Spleen (tissue), 11 donors: ENCODE measurements around the gene ENDOG. TPM values are rescaled to one million over a fixed set of nuclear protein-coding genes. Genes with fewer than 3 reads are reported as not detected.

Source experiments
- DNase-seq: peaks from one replicate; pipeline ENCODE4 v3.0.0-alpha.2; 2020
- H3K27ac ChIP-seq, 8 donors: fragments of 200-600 bp; sonication (generic) in 7 of 8; 1 replicate in 4 of 8; 2 replicates in 4 of 8; pipeline versions ENCODE4 v1.5.0 to v1.8.0; 2016 to 2021; ENCODE audit warnings: inconsistent platforms in 4 of 8, mild to moderate bottlenecking in 4 of 8, moderate library complexity in 1 of 8
- H3K27me3 ChIP-seq, 7 donors: fragments of 200-600 bp; sonication (generic) in 6 of 7; replicated peaks in 1 of 7; 1 replicate in 4 of 7; 2 replicates in 3 of 7; pipeline versions ENCODE4 v1.5.0 to v1.8.0; 2016 to 2021; ENCODE audit warnings: inconsistent platforms in 3 of 7, mild to moderate bottlenecking in 1 of 7
- H3K36me3 ChIP-seq, 6 donors: fragments of 200-600 bp; sonication (generic) in 5 of 6; 1 replicate in 4 of 6; 2 replicates in 2 of 6; pipeline versions ENCODE4 v1.5.0 to v1.8.0; 2016 to 2021; ENCODE audit warnings: inconsistent platforms in 2 of 6
- H3K4me1 ChIP-seq, 6 donors: fragments of 200-600 bp; sonication (generic) in 5 of 6; 1 replicate in 3 of 6; 2 replicates in 3 of 6; pipeline versions ENCODE4 v1.5.0 to v1.8.0; 2016 to 2021; ENCODE audit warnings: inconsistent platforms in 3 of 6
- H3K4me3 ChIP-seq, 8 donors: fragments of 200-600 bp; sonication (generic) in 7 of 8; 1 replicate in 4 of 8; 2 replicates in 4 of 8; pipeline versions ENCODE4 v1.5.0 to v1.8.0; 2016 to 2021; ENCODE audit warnings: inconsistent platforms in 4 of 8, mild to moderate bottlenecking in 4 of 8, moderate library complexity in 2 of 8
- H3K9me3 ChIP-seq, 8 donors: fragments of 200-600 bp; sonication (generic) in 7 of 8; 1 replicate in 4 of 8; 2 replicates in 4 of 8; pipeline versions ENCODE4 v1.5.0 to v1.8.0; 2016 to 2021; ENCODE audit warnings: inconsistent platforms in 4 of 8
- CTCF ChIP-seq, 11 experiments: fragments of 200-600 bp in 7 of 11; fragments of 450-650 bp in 4 of 11; sonication (generic) in 4 of 11; IDR thresholded peaks in 8 of 11; conservative IDR thresholded peaks in 3 of 11; 1 replicate in 7 of 11; 2 replicates in 4 of 11; pipeline versions ENCODE4 v1.4.0 to v1.8.0; 2016 to 2021; ENCODE audit warnings: antibody characterized with exemption in 11 of 11, inconsistent platforms in 4 of 11, mild to moderate bottlenecking in 1 of 11
- POLR2A ChIP-seq, 3 donors: fragments of 450-650 bp; IDR thresholded peaks; one replicate each; pipeline ENCODE4 v1.5.1; 2017; ENCODE audit warnings: antibody characterized with exemption in 3 of 3, mild to moderate bottlenecking in 1 of 3
- POLR2AphosphoS5 ChIP-seq, 3 donors: sonication (generic); formaldehyde crosslinking; IDR thresholded peaks; one replicate each; pipeline ENCODE4 v1.5.1; 2017; ENCODE audit warnings: antibody characterized with exemption in 3 of 3
- WGBS, 5 donors: extraction: QIAGEN DNeasy Blood & Tissue Kit in 3 of 5; methylation state at CpG; one replicate each; pipeline versions ENCODE4 v1.1.5 to v1.1.7; 2013 to 2018; 5-methylcytosine and 5-hydroxymethylcytosine counted together
- intact Hi-C: fragments of 100-400 bp; cut with DNase I; formaldehyde crosslinking; loops from one replicate; pipeline ENCODE4 v1.15.0; 2023; ENCODE audit warnings: low total_unique reads
- polyA plus RNA-seq, 3 donors: library from polyadenylated mRNA; stranded (reverse); fragments of 200-250 nt; gene quantifications; one replicate each; pipeline ENCODE4 v1.2.1, GENCODE V29; 2013
- total RNA-seq, 7 donors: library from RNA; depleted of rRNA in 3 of 7; stranded (reverse); fragments of >200 nt in 3 of 7; fragmentation: NEBNext Ultra II Directional in 4 of 7; extraction: Animal tissue kit (Norgen Biotek cat#: 25700) in 4 of 7; gene quantifications; one replicate each; pipeline versions ENCODE4 v1.1.0 to v1.2.1, GENCODE V29; 2016 to 2021
- donor health status: healthy with polysubstance abuse.
- donor health status: DM: no; HTN: no; CAD: no; lungs with moderate emphysema.
- donor health status: DM: no; HTN: no; CAD: no.
- donor health status: Bipolar disorder and iron deficiency.
- donor health status: healthy.
- donor health status: DM: no; HTN: no; CAD: no.
- donor health status: DM: yes; HTN: yes; CAD: no.

The ENDOG gene
- total and polyA plus RNA-seq, 10 donors = 9.6 to 16.9 (median 13.3) TPM

GRCh38 chr9:128828719-128829452 is 10.6 kb downstream of the ENDOG start:
- WGBS, 5 donors = 30 to 36% (median 34%) methylated on average over 18 of the region's 18 CpGs
- TF ChIP-seq POLR2AphosphoS5 (IDR thresholded peaks at IDR 0.05) (no peak), POLR2A (IDR thresholded peaks at IDR 0.05) (no peak), CTCF (IDR thresholded peaks at IDR 0.05 in 8 of 11, conservative IDR thresholded peaks at IDR 0.05 in 3 of 11) (no peak)
- peaks cover 0 to 55% (median 37%) of the 10 kb centered on the region in 6 donors for H3K36me3 ChIP-seq
- H3K4me3 ChIP-seq = peak overlapping the region; percentile 77 to 99 (median 92)
- H3K9me3 ChIP-seq = no peaks in the 10 kb centered on the region
- DNase-seq = no peak
- H3K4me1 ChIP-seq = peaks cover 8 to 32% (median 20%) of the 10 kb centered on the region in 6 donors
- H3K27ac ChIP-seq = peak overlapping the region; percentile 75 to 91 (median 86)
- H3K27me3 ChIP-seq = no peaks in the 10 kb centered on the region
- intact Hi-C loops = no loop called here

GRCh38 chr9:128829477-128830251 is 11.4 kb downstream of the ENDOG start, which contains the start of gene SPOUT1:
Gene SPOUT1, minus strand, starts transcription at chr9:128829794. Its CDS starts 14 bp downstream, at chr9:128829780.
- intact Hi-C loops = no loop called here
- peaks cover 0 to 54% (median 29%) of the 10 kb centered on the region in 6 donors for H3K36me3 ChIP-seq
- no peaks in the 10 kb centered on the region for H3K27me3 ChIP-seq
- no peak for TF ChIP-seq POLR2A (IDR thresholded peaks at IDR 0.05)
- peak in 3 of 11 experiments; percentile 16 to 40 (median 24) for TF ChIP-seq CTCF (IDR thresholded peaks at IDR 0.05 in 8 of 11, conservative IDR thresholded peaks at IDR 0.05 in 3 of 11)
- TF ChIP-seq POLR2AphosphoS5 (IDR thresholded peaks at IDR 0.05) = peak; percentile 91 to 95 (median 91)
- peaks cover 8 to 32% (median 20%) of the 10 kb centered on the region in 6 donors for H3K4me1 ChIP-seq
- H3K9me3 ChIP-seq = no peaks in the 10 kb centered on the region
- peak within 1 kb of the TSS; percentile 75 to 91 (median 86) for H3K27ac ChIP-seq
- 0 to 1% (median 1%) methylated on average over 31 to 56 of the region's 56 CpGs for WGBS, 5 donors
- DNase-seq = peak; percentile 97
- peak within 1 kb of the TSS; percentile 77 to 99 (median 92) for H3K4me3 ChIP-seq

GRCh38 chr9:128833696-128834095 is 15.4 kb downstream of the ENDOG start:
- intact Hi-C loops = no loop called here
- Histone ChIP-seq H3K4me3 (no peak overlapping the region), H3K27ac (no peak overlapping the region), H3K4me1 (peaks cover 3 to 18% (median 12%) of the 10 kb centered on the region in 6 donors), H3K9me3 (no peaks in the 10 kb centered on the region), H3K36me3 (peaks cover 0 to 45% (median 6%) of the 10 kb centered on the region in 6 donors), H3K27me3 (no peaks in the 10 kb centered on the region)
- DNase-seq = no peak
- 94 to 97% (median 95%) methylated on average over 9 to 10 of the region's 10 CpGs for WGBS, 5 donors
- TF ChIP-seq CTCF (IDR thresholded peaks at IDR 0.05 in 8 of 11, conservative IDR thresholded peaks at IDR 0.05 in 3 of 11) = no peak
